ENCODE data around the gene STARD5.

The STARD5 gene

GRCh38 chr15:81323944-81324881, at the start of gene STARD5:
STARD5 (minus strand) TSS chr15:81324141; CDS start chr15:81324099, 42 bp downstream.
- TF ChIP-seq CTCF (conservative IDR thresholded peaks at IDR 0.05) = no peak
- TF ChIP-seq ZFX (IDR thresholded peaks at IDR 0.05) = no peak
- H3K27ac ChIP-seq = peak within 1 kb of the TSS; percentile 70

GRCh38 chr15:81373176-81373575, 49.2 kb upstream of the STARD5 start:
- H3K27ac ChIP-seq = no peak overlapping the region
- no peak for TF ChIP-seq CTCF (conservative IDR thresholded peaks at IDR 0.05)
- TF ChIP-seq ZFX (IDR thresholded peaks at IDR 0.05) = no peak

DNA sequence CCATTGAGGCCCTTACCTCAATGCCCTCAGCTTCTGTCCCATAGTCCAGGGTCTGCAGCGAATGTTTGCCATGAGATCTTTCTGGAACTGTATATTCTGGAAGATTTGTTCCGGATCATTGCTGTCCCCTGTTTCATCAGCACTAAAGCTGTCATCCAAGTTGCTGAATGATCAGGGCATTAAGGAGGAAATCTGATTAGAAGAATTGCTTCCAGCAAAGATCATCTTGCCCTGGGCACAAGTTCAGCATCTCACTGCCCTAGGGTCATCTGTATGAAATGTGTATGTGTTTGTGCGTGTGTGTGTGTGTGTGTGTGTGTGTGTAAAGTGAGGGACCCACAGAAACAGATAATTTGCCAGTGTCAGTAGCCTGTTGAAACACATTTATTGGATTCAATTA, 48.6 kb upstream of the STARD5 start:
- TF ChIP-seq ZFX (IDR thresholded peaks at IDR 0.05) = no peak
- no peak for TF ChIP-seq CTCF (conservative IDR thresholded peaks at IDR 0.05)

DNA sequence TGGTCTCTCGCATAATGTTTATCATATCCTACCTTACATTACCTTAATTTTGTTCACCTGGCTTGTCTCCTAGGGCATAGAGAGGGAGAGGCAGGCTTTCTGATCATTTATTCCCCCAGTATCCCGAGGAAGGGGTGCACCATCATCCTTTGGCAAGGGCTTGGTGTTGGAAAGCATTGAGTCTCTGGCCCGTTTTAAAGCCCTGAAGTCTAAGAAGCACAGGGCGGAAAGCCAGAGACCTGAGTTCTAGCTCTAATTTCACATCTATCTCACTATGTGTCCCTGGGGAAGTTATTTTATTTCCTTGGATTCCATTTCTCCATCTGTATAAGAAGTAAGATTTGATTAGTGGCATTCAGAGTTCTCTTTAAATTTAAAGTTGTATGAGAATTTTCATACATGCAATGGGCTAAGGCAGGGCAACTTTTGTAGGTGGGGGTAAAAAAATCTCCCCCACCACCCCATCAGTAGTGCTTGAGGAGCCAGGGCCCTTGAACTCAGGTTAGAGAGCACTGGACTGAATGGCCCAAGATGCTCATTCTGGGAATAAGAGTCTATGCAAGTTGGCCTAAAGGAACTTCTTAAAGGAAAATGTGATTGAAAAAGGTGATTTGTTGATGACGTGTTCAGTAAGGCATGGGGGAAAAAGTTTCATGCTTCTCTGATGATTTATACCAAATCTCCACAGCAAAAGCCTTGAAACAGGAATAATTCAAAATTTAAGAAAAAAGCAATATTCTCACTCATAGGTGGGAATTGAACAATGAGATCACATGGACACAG, 40.0 kb upstream of the STARD5 start:
- no peak overlapping the region for H3K27ac ChIP-seq
- no peak for TF ChIP-seq ZFX (IDR thresholded peaks at IDR 0.05)
- no peak for TF ChIP-seq CTCF (conservative IDR thresholded peaks at IDR 0.05)

More for the DNA sequence above, 48.6 kb upstream of the STARD5 start:
- no peak overlapping the region for H3K27ac ChIP-seq

DNA sequence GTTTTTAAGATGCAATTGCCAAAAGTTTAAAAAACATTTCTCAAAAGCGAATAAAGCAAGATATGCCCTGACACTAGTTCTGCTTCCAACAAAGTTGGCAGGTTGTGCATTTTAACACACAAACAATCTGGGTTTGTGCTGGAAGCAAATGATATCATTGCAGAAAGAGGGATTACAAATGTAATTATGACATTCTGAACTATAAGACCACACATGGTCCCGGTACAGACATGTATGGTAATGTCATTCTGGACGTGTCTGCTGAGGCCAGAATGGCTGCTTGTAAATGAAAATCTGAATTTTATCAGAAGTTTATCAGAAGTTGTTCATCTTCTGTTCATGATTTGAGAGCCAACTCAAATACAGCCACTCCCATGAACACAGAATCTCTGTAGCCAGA, 39.3 kb upstream of the STARD5 start:
- no peak overlapping the region for H3K27ac ChIP-seq

GRCh38 chr15:81362790-81363189, 38.8 kb upstream of the STARD5 start:
- TF ChIP-seq ZFX (IDR thresholded peaks at IDR 0.05) (no peak), CTCF (conservative IDR thresholded peaks at IDR 0.05) (no peak)
- H3K27ac ChIP-seq = no peak overlapping the region

More for the DNA sequence above, 39.3 kb upstream of the STARD5 start:
- TF ChIP-seq ZFX (IDR thresholded peaks at IDR 0.05) = no peak
- no peak for TF ChIP-seq CTCF (conservative IDR thresholded peaks at IDR 0.05)

- no peak overlapping the region for H3K27ac ChIP-seq
- TF ChIP-seq ZFX (IDR thresholded peaks at IDR 0.05) (no peak), CTCF (conservative IDR thresholded peaks at IDR 0.05) (no peak)
Measured at GRCh38 chr15:81361891-81362290, 38.0 kb upstream of the STARD5 start.

Measured in C4-2B (cell line).